ENCODE measurements around the gene YIF1A. TPM values are rescaled to one million over a fixed set of nuclear protein-coding genes. Genes with fewer than 3 reads are reported as not detected.
"Not testable (repeated sequence)": the region's sequence is repeated elsewhere in the genome, so short reads cannot be mapped to it uniquely, and the experiment has no call there.

YIF1A gene
- total and polyA plus RNA-seq, 2 of the 4 experiments (the other 2 are of a cell fraction), result 128 to 207 TPM

GRCh38 chr11:66253081-66253480 is 35.9 kb downstream of the YIF1A start:
- H3K9me3 ChIP-seq (ENCODE audit: control insufficient read depth, insufficient read depth, low read length); H3K27me3 ChIP-seq (ENCODE audit: control insufficient read depth, insufficient read depth, low read length); BruUV-seq (replicated peaks); H4K20me1 ChIP-seq (ENCODE audit: insufficient read depth, low read length); H4K5ac ChIP-seq (ENCODE audit: low read depth, low read length); H2BK5ac ChIP-seq (ENCODE audit: low read depth, low read length, poor library complexity, severe bottlenecking); H2AFZ ChIP-seq (replicated peaks; ENCODE audit: low read length, poor library complexity); H2AK9ac ChIP-seq (replicated peaks; ENCODE audit: low read depth, low read length, poor library complexity); POLR2A ChIA-PET (ENCODE audit: unreplicated experiment); H2BK20ac ChIP-seq (ENCODE audit: low read depth, low read length); CTCF ChIA-PET; H3K4me3 ChIP-seq (ENCODE audit: insufficient read depth, low read depth, low read length); H3K4me1 ChIP-seq (ENCODE audit: control insufficient read depth, insufficient read depth, low read length); H3K23ac ChIP-seq (ENCODE audit: low read depth, low read length); H3K9ac ChIP-seq (ENCODE audit: low read depth, low read length); H2BK120ac ChIP-seq (ENCODE audit: low read depth, low read length); ATAC-seq (ENCODE audit: low read depth); H3K18ac ChIP-seq (ENCODE audit: low read depth, low read length); intact Hi-C loops (cut with micrococcal nuclease); H3K4me2 ChIP-seq (ENCODE audit: low read depth, low read length); H3K56ac ChIP-seq (ENCODE audit: extremely low read depth, insufficient read depth, low read length); DNase-seq; H2BK15ac ChIP-seq (ENCODE audit: low read depth, low read length); dilution Hi-C loops (cut with HindIII; ENCODE audit: low sequenced_read_pairs, unreplicated experiment); in situ Hi-C loops (cut with MboI; ENCODE audit: low sequenced_read_pairs); H2AK5ac ChIP-seq (ENCODE audit: low read depth, low read length); H3K14ac ChIP-seq (replicated peaks; ENCODE audit: low read depth, low read length); H4K91ac ChIP-seq (ENCODE audit: insufficient read depth, low read depth, low read length); H4K8ac ChIP-seq (ENCODE audit: low read depth in 2 of 2, low read length in 2 of 2); H3K4ac ChIP-seq (ENCODE audit: low read depth, low read length); H3K27ac ChIP-seq (ENCODE audit: insufficient read depth, low read length): not testable (repeated sequence)
- H3K9me1 ChIP-seq (ENCODE audit: insufficient read depth, low read length), result peaks cover 11% of the 10 kb centered on the region; the same call in 1 of the 2 replicates
- H3K79me1 ChIP-seq (ENCODE audit: low read depth in 1 of 2, low read length in 2 of 2), result peaks cover 7 to 12% of the 10 kb centered on the region in 2 experiments; a peak in 2 of 4 replicates
- WGBS, 2 experiments (ENCODE audit: extremely low coverage in 2 of 2, insufficient read length in 1 of 2), result 83% methylated on average over 3 of the region's 6 CpGs; no CpG with 5 or more reads in 1 of the 2 experiments
- peaks cover 10% of the 10 kb centered on the region for H3K36me3 ChIP-seq (ENCODE audit: control insufficient read depth, insufficient read depth, low read length)
